GM19238 (cell line): ENCODE data around the gene CNGB1.

Experiments used
- DNase-seq: peaks from one replicate; pipeline ENCODE4 v3.0.0; 2011; ENCODE audit warnings: low spot score; ENCODE audit not compliant: insufficient read length

CNGB1 gene

GRCh38 chr16:57977418-57978069 is 6.6 kb upstream of the CNGB1 start:
- no peak for DNase-seq

- no peak for DNase-seq
Measured at GRCh38 chr16:57976331-57976796, 5.4 kb upstream of the CNGB1 start.

GRCh38 chr16:57972306-57972705 is 1.4 kb upstream of the CNGB1 start:
- no peak for DNase-seq

GRCh38 chr16:57971848-57972247 is 920 bp upstream of the CNGB1 start:
- no peak for DNase-seq

GRCh38 chr16:57970319-57970718 is 609 bp downstream of the CNGB1 start:
- no peak for DNase-seq

GRCh38 chr16:57969451-57970123 is 1.3 kb downstream of the CNGB1 start:
- DNase-seq: no peak

- DNase-seq: no peak
Measured at GRCh38 chr16:57967916-57968315, 3.0 kb downstream of the CNGB1 start.

- DNase-seq: no peak
Measured at GRCh38 chr16:57966986-57967385, 3.9 kb downstream of the CNGB1 start.

- no peak for DNase-seq
Measured at GRCh38 chr16:57966204-57966771, 4.6 kb downstream of the CNGB1 start.

- DNase-seq: no peak
Measured at GRCh38 chr16:57964157-57964700, 6.7 kb downstream of the CNGB1 start.

GRCh38 chr16:57962756-57963155 is 8.2 kb downstream of the CNGB1 start:
- no peak for DNase-seq

GRCh38 chr16:57962046-57962445 is 8.9 kb downstream of the CNGB1 start:
- no peak for DNase-seq

- no peak for DNase-seq
Measured at GRCh38 chr16:57961538-57961937, 9.4 kb downstream of the CNGB1 start.

GRCh38 chr16:57960826-57961472 is 10.0 kb downstream of the CNGB1 start:
- DNase-seq: no peak

GRCh38 chr16:57960310-57960709 is 10.6 kb downstream of the CNGB1 start:
- no peak for DNase-seq

- DNase-seq: no peak
Measured at GRCh38 chr16:57959804-57960203, 11.1 kb downstream of the CNGB1 start.

GRCh38 chr16:57959121-57959520 is 11.8 kb downstream of the CNGB1 start:
- DNase-seq: no peak

GRCh38 chr16:57958544-57958943 is 12.4 kb downstream of the CNGB1 start:
- no peak for DNase-seq

GRCh38 chr16:57957673-57958392 is 13.1 kb downstream of the CNGB1 start:
- DNase-seq: no peak

- DNase-seq: no peak
Measured at GRCh38 chr16:57956924-57957672, 13.8 kb downstream of the CNGB1 start.
